Dendritic cell treated with granulocyte-macrophage colony-stimulating factor and Interleukin-4, amounts not matched to agents 40 ng/mL and 50 ng/mL, for 4 days (primary cell): ENCODE data around the gene DCP1B.

Experiments used
- H3K27ac Mint-ChIP-seq: one replicate; pipeline ENCODE4 v1.8.0; 2022; ENCODE audit warnings: mild to moderate bottlenecking, mixed read lengths
- H3K27me3 Mint-ChIP-seq: one replicate; pipeline ENCODE4 v1.8.0; 2022; ENCODE audit warnings: mild to moderate bottlenecking, mixed read lengths
- H3K36me3 Mint-ChIP-seq: one replicate; pipeline ENCODE4 v1.8.0; 2022; ENCODE audit warnings: low read depth, mixed read lengths
- H3K4me1 Mint-ChIP-seq: one replicate; pipeline ENCODE4 v1.8.0; 2022; ENCODE audit warnings: low read depth, mixed read lengths
- H3K4me3 Mint-ChIP-seq: one replicate; pipeline ENCODE4 v1.8.0; 2022; ENCODE audit warnings: mild to moderate bottlenecking, moderate library complexity, mixed read lengths
- H3K9me3 Mint-ChIP-seq: one replicate; pipeline ENCODE4 v1.8.0; 2022; ENCODE audit warnings: mixed read lengths
- intact Hi-C: fragments of 100-400 bp; cut with micrococcal nuclease; formaldehyde crosslinking; loops from one replicate; pipeline ENCODE4 v1.15.0; 2022

DCP1B gene

GRCh38 chr12:1911598-1912575 is 92.4 kb downstream of the DCP1B start:
- Mint-ChIP-seq H3K36me3 (no peaks in the 10 kb centered on the region), H3K27ac (no peak overlapping the region), H3K4me3 (no peak overlapping the region), H3K27me3 (peaks cover 35% of the 10 kb centered on the region), H3K4me1 (peaks cover 35% of the 10 kb centered on the region), H3K9me3 (peaks cover 14% of the 10 kb centered on the region)
- intact Hi-C loops: no loop called here

- peaks cover 28% of the 10 kb centered on the region for H3K27me3 Mint-ChIP-seq
- no peak overlapping the region for H3K27ac Mint-ChIP-seq
- intact Hi-C loops: no loop called here
- H3K4me3 Mint-ChIP-seq: no peak overlapping the region
- peaks cover 22% of the 10 kb centered on the region for H3K4me1 Mint-ChIP-seq
- H3K36me3 Mint-ChIP-seq: no peaks in the 10 kb centered on the region
- peaks cover 24% of the 10 kb centered on the region for H3K9me3 Mint-ChIP-seq
Observed at GRCh38 chr12:1910468-1910867, 93.8 kb downstream of the DCP1B start.

DNA sequence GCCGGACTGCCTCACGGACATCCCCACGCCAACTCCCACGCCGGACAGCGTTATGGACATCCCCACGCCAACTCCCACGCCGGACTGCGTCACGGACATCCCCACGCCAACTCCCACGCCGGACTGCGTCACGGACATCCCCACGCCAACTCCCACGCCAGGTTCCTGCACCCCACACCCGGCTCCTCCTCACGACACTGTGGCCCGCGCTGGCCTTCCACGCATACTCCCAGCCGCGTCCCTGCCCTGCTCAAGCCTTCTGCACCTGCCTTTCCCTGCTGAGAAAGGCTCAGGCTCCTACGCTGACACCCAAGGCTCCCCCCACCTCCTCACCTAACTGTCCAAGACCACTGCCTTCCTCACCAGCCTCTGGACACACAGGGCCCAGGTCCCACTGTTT is 95.5 kb downstream of the DCP1B start:
- Mint-ChIP-seq H3K27me3 (peaks cover 29% of the 10 kb centered on the region), H3K27ac (no peak overlapping the region), H3K4me1 (peaks cover 22% of the 10 kb centered on the region), H3K4me3 (no peak overlapping the region), H3K36me3 (no peaks in the 10 kb centered on the region), H3K9me3 (peaks cover 34% of the 10 kb centered on the region)
- intact Hi-C loops: loop anchor here (10.0 kb wide), 1 partner anchor 64 kb away; no protein-coding TSS in a partner anchor

- Mint-ChIP-seq H3K4me3 (peak overlapping the region; percentile 60), H3K9me3 (peaks cover 42% of the 10 kb centered on the region), H3K36me3 (no peaks in the 10 kb centered on the region), H3K4me1 (peaks cover 22% of the 10 kb centered on the region), H3K27me3 (peaks cover 32% of the 10 kb centered on the region), H3K27ac (no peak overlapping the region)
- intact Hi-C loops: loop anchor here (10.0 kb wide), 1 partner anchor 63 kb away; no protein-coding TSS in a partner anchor
Observed at GRCh38 chr12:1907652-1908611, 96.3 kb downstream of the DCP1B start.

- Mint-ChIP-seq H3K4me3 (no peak overlapping the region), H3K36me3 (no peaks in the 10 kb centered on the region), H3K27me3 (peaks cover 32% of the 10 kb centered on the region), H3K27ac (no peak overlapping the region), H3K9me3 (peaks cover 49% of the 10 kb centered on the region), H3K4me1 (peaks cover 19% of the 10 kb centered on the region)
- intact Hi-C loops: loop anchor here (10.0 kb wide), 1 partner anchor 62 kb away; no protein-coding TSS in a partner anchor
Observed at GRCh38 chr12:1906579-1906978, 97.7 kb downstream of the DCP1B start.

DNA sequence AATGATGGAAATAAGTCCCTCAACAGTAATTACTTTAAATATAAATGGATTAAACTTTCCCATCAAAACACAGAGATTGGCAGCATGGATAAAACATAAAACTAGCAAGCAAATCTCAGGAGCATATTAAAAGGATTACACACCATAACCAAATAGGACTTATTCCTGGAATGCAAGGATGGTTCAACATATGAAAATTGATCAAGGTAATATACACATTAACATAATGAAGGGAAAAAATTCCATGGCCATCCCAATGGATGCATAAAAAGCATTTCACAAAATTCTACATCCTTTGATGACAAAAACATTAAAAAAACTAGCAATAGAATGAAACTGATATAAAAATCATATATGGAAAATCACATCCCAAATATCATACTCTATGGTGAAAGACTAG is 99.4 kb downstream of the DCP1B start:
- H3K27me3 Mint-ChIP-seq: peaks cover 31% of the 10 kb centered on the region
- H3K9me3 Mint-ChIP-seq: peaks cover 43% of the 10 kb centered on the region
- H3K27ac Mint-ChIP-seq: no peak overlapping the region
- H3K36me3 Mint-ChIP-seq: no peaks in the 10 kb centered on the region
- peaks cover 15% of the 10 kb centered on the region for H3K4me1 Mint-ChIP-seq
- intact Hi-C loops: loop anchor here (10.0 kb wide), 1 partner anchor 60 kb away; no protein-coding TSS in a partner anchor
- H3K4me3 Mint-ChIP-seq: no peak overlapping the region

DNA sequence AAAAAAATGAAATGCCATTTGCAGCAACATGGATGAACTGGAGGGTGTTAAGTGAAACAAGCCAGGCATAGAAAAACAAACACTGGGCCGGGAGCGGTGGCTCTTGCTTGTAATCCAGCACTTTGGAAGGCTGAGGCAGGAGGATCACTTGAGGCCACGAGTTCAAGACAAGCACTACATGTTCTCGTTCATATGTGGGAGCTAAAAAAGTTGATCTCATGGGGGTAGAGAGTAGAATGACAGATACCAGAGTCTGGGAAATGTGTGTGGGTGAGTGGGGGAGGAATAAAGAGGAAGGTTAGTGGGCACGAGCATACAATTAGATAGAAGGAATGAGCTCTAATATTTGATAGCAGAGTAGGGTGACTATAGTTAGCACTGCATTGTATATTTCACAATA is 107.3 kb downstream of the DCP1B start:
- peaks cover 11% of the 10 kb centered on the region for H3K9me3 Mint-ChIP-seq
- intact Hi-C loops: no loop called here
- no peak overlapping the region for H3K27ac Mint-ChIP-seq
- H3K27me3 Mint-ChIP-seq: no peaks in the 10 kb centered on the region
- peaks cover 6% of the 10 kb centered on the region for H3K4me1 Mint-ChIP-seq
- no peaks in the 10 kb centered on the region for H3K36me3 Mint-ChIP-seq
- H3K4me3 Mint-ChIP-seq: no peak overlapping the region
